Neural cell (in vitro differentiated cells): ENCODE results near the gene ABI3BP.

Source experiments
- EZH2 ChIP-seq: fragments of 200-600, 300-800 bp; shearing (Covaris generic), sonication (generic); IDR thresholded peaks from 2 replicates; pipeline ENCODE4 v1.6.1; 2014; ENCODE audit warnings: antibody characterized with exemption, low read length, borderline replicate concordance, mild to moderate bottlenecking; ENCODE audit not compliant: insufficient read depth, poor library complexity, severe bottlenecking
- POLR2AphosphoS5 ChIP-seq: IDR thresholded peaks from 2 replicates; pipeline ENCODE4 v1.6.1; 2012
- TAF1 ChIP-seq: IDR thresholded peaks from 2 replicates; pipeline ENCODE4 v1.6.1; 2012; ENCODE audit warnings: low read depth
- TF ChIP-seq, protein P1 (sequence below): fragments of 450-650 bp; IDR thresholded peaks from 2 replicates; pipeline ENCODE4 v1.5.1; 2014; ENCODE audit warnings: antibody characterized with exemption, mild to moderate bottlenecking, moderate library complexity; ENCODE audit not compliant: poor library complexity, severe bottlenecking

DNA sequence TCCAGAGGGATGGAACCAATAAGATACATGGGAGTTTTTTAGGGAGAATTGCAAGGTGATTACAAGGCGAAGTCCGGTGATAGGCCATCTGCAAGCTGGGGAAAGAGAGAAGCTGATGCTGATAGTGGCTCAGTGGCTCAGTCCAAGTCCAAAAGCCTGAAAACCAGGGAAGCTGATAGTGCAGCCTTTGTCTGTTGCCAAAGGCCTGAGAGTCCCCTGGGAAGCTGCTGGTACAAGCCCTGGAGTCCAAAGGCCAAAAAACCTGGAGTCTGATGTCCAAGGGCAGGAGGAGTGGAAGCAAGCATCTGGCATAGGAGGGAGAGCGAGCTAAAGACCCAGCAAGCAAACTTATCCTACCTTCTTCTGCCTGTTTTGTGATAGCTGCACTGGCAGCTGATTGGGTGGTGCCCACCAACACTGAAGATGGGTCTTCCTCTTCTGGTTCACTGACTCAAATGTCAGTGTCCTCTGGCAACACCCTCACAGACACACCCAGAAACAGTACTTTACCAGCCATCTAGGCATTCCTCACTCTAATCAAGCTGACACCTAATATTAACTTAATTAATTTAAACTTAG lies 267.2 kb downstream of the ABI3BP start:
- TF ChIP-seq EZH2 (no peak), TAF1 (no peak), POLR2AphosphoS5 (no peak)
- TF ChIP-seq, protein P1, sequence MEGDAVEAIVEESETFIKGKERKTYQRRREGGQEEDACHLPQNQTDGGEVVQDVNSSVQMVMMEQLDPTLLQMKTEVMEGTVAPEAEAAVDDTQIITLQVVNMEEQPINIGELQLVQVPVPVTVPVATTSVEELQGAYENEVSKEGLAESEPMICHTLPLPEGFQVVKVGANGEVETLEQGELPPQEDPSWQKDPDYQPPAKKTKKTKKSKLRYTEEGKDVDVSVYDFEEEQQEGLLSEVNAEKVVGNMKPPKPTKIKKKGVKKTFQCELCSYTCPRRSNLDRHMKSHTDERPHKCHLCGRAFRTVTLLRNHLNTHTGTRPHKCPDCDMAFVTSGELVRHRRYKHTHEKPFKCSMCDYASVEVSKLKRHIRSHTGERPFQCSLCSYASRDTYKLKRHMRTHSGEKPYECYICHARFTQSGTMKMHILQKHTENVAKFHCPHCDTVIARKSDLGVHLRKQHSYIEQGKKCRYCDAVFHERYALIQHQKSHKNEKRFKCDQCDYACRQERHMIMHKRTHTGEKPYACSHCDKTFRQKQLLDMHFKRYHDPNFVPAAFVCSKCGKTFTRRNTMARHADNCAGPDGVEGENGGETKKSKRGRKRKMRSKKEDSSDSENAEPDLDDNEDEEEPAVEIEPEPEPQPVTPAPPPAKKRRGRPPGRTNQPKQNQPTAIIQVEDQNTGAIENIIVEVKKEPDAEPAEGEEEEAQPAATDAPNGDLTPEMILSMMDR: no peak
